Measurements from ENCODE around the gene NECTIN1.

The NECTIN1 gene

DNA sequence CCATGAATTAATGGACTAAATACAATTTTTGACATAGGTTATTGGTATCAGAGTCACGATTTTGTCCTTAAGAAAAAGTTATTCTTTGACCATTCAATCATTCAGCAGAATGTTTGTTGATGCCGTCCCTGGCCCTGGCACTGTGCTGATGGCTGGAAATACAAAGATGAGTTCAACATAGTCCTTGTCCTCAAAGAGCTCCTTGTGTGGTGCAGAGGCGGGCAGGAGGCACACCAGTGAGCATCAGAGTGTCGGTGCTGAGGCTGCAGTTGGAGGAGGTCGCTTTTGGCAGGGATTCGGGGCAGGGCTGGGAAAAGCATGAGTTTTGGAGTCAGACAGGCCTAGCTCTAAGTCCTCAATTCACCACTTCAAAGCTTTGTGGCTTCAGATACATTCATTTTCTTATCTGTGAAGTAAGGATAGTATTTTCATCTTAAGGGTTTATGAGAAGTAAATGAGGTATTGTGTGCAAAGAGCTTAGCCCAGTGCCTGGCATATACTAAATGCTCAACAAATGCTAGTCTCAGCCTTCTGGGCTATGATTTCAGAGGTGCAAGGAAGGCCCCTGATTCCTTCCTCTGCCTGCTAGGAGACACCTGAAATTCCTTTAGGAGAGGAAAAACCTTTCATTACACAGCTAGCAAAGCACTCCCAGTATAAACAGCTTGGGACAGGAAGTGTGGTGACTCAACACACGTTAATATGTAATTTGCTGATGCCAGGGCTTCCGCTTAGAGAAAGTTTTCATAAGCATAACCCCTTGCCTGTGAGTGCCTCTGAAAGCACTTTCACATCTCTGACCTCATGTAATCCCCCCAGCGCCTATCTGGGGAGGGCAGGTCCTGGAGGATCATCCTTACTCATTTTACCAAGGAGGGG lies 113.8 kb downstream of the NECTIN1 start:
- Histone ChIP-seq H3K4me1 (ENCODE audit: control insufficient read depth, insufficient read depth, low read length) (peaks cover 4% of the 10 kb centered on the region), H3K9ac (ENCODE audit: low read length in 2 of 2) (no peak overlapping the region), H3K27me3 (ENCODE audit: control insufficient read depth in 1 of 2, insufficient read depth in 2 of 2, low read length in 2 of 2) (peaks cover 0 to 2% of the 10 kb centered on the region in 2 donors), H3K4me3 (ENCODE audit: low read length in 2 of 2) (no peak overlapping the region), H3K9me3 (ENCODE audit: control insufficient read depth in 2 of 2, low read length in 2 of 2) (no peaks in the 10 kb centered on the region), H3K27ac (ENCODE audit: low read length) (no peak overlapping the region), H3K36me3 (ENCODE audit: control insufficient read depth in 2 of 2, insufficient read depth in 2 of 2, low read length in 2 of 2) (no peaks in the 10 kb centered on the region)

DNA sequence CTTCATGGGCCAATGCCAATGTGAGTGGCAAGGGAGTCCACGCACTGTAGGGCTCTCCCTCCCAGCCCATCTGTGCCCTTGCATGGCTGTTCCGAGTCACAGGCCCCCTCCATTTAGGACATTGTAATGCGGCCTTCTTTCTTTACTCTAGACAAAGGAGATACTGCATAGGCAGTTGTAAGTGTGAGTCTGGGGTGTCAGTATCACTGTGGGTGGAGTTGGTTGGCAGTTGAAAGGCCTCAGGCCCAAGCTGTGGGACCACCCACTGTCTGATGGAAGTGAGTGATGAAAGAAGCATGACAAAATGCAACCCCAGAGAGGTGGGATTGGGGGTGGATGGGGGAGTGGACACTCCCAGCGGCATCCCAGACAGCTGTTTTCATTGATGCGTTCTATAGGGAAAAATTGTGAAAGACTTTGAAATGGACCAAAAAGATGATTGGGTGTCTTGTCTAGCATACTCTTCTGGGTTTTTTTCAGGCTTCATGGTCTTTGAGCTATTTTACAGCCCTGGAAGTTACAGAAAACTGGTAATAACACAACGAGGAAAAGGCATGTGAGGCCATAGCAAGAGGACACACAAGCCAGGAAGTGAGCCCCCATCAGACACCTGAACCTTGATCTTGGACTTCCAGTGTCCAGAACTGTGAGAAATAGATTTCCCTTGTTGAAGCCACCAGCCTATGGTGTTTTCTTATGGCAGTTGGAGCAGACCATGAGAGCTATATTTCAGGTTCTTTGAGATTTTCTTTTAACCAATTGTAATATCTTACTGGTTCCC lies 114.6 kb downstream of the NECTIN1 start:
- Histone ChIP-seq H3K27ac (ENCODE audit: low read length) (no peak overlapping the region), H3K36me3 (ENCODE audit: control insufficient read depth in 2 of 2, insufficient read depth in 2 of 2, low read length in 2 of 2) (no peaks in the 10 kb centered on the region), H3K9me3 (ENCODE audit: control insufficient read depth in 2 of 2, low read length in 2 of 2) (no peaks in the 10 kb centered on the region), H3K4me3 (ENCODE audit: low read length in 2 of 2) (no peak overlapping the region), H3K4me1 (ENCODE audit: control insufficient read depth, insufficient read depth, low read length) (peaks cover 4% of the 10 kb centered on the region), H3K9ac (ENCODE audit: low read length in 2 of 2) (no peak overlapping the region), H3K27me3 (ENCODE audit: control insufficient read depth in 1 of 2, insufficient read depth in 2 of 2, low read length in 2 of 2) (peaks cover 0 to 2% of the 10 kb centered on the region in 2 donors)

DNA sequence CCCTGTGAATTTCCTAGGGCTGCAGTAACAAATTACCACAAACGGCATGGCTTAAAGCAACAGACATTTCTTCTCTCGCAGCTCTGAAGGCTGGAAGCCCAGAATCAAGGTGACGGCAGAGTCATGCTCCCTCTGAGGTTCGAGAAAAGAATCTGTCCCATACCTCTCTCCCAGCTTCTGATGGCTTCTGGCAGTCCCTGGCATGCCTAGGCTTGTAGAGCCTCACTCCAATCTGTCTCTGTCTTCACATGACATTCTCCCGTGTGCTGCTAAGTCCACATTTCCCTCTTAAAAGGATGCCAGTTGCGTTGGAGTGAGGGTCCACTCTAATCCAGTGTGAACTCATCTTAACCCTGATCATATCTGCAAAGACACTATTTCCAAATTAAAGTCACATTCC lies 116.2 kb downstream of the NECTIN1 start:
- H3K9ac ChIP-seq (ENCODE audit: low read length in 2 of 2), result no peak overlapping the region
- no peak overlapping the region for H3K27ac ChIP-seq (ENCODE audit: low read length)
- peaks cover 0 to 2% of the 10 kb centered on the region in 2 donors for H3K27me3 ChIP-seq (ENCODE audit: control insufficient read depth in 1 of 2, insufficient read depth in 2 of 2, low read length in 2 of 2)
- no peaks in the 10 kb centered on the region for H3K36me3 ChIP-seq (ENCODE audit: control insufficient read depth in 2 of 2, insufficient read depth in 2 of 2, low read length in 2 of 2)
- no peak overlapping the region for H3K4me3 ChIP-seq (ENCODE audit: low read length in 2 of 2)
- H3K4me1 ChIP-seq (ENCODE audit: control insufficient read depth, insufficient read depth, low read length), result peaks cover 4% of the 10 kb centered on the region
- H3K9me3 ChIP-seq (ENCODE audit: control insufficient read depth in 2 of 2, low read length in 2 of 2), result no peaks in the 10 kb centered on the region

DNA sequence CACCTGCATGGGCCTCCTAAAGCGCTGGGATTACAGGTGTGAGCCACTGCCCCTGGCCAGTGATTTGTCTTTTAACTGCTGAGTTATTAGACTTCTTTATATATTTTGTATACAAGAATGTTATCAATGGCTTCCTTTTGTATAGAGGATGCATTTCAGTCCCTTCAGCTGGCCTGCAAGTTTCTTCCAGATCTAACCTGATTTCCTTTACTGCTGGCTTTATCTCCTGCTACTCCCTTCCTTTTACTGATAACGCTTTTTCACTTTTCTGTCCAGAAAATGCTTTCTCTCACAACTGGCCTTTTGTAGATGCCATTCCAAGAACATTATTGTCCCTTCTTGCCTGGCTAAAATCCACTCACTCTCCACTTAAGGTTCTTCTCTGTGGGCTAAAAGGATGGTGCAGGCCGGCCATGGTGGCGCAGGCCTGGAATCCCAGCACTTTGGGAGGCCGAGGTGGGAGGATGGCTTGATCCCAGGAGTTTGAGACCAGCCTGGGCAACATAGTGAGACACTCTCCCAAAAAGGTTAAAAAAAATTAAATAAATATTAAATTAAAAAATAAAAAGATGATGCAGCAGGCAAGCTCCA lies 118.1 kb downstream of the NECTIN1 start:
- H3K27ac ChIP-seq (ENCODE audit: low read length), result no peak overlapping the region
- peaks cover 0 to 2% of the 10 kb centered on the region in 2 donors for H3K27me3 ChIP-seq (ENCODE audit: control insufficient read depth in 1 of 2, insufficient read depth in 2 of 2, low read length in 2 of 2)
- H3K9me3 ChIP-seq (ENCODE audit: control insufficient read depth in 2 of 2, low read length in 2 of 2), result no peaks in the 10 kb centered on the region
- H3K4me1 ChIP-seq (ENCODE audit: control insufficient read depth, insufficient read depth, low read length), result peaks cover 4% of the 10 kb centered on the region
- H3K4me3 ChIP-seq (ENCODE audit: low read length in 2 of 2), result no peak overlapping the region
- H3K36me3 ChIP-seq (ENCODE audit: control insufficient read depth in 2 of 2, insufficient read depth in 2 of 2, low read length in 2 of 2), result no peaks in the 10 kb centered on the region
- no peak overlapping the region for H3K9ac ChIP-seq (ENCODE audit: low read length in 2 of 2)

DNA sequence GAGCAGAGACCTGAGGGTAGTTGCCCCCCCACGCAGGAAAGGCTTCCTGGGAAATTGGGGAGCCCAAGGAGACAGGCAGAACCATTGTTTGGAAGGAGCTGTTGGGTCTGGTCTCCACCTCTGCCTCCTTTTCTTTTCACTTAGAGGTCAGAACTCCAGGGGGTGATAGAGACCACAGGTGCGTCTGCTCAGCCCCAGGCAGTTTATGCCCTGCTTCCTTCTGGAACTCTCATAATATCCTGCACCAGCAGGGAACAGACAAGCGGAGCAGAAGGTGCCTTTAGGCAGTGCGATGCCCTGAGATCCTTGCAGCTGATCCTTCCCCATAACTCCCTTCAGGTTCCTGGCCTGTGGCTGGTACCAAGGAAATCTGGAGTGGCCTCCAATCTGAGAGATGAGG lies 120.2 kb downstream of the NECTIN1 start:
- no peak overlapping the region for H3K4me3 ChIP-seq (ENCODE audit: low read length in 2 of 2)
- no peak overlapping the region for H3K9ac ChIP-seq (ENCODE audit: low read length in 2 of 2)
- H3K36me3 ChIP-seq (ENCODE audit: control insufficient read depth in 2 of 2, insufficient read depth in 2 of 2, low read length in 2 of 2), result no peaks in the 10 kb centered on the region
- H3K27me3 ChIP-seq (ENCODE audit: control insufficient read depth in 1 of 2, insufficient read depth in 2 of 2, low read length in 2 of 2), result peaks cover 0 to 2% of the 10 kb centered on the region in 2 donors
- H3K4me1 ChIP-seq (ENCODE audit: control insufficient read depth, insufficient read depth, low read length), result no peaks in the 10 kb centered on the region
- H3K9me3 ChIP-seq (ENCODE audit: control insufficient read depth in 2 of 2, low read length in 2 of 2), result no peaks in the 10 kb centered on the region
- H3K27ac ChIP-seq (ENCODE audit: low read length), result no peak overlapping the region

DNA sequence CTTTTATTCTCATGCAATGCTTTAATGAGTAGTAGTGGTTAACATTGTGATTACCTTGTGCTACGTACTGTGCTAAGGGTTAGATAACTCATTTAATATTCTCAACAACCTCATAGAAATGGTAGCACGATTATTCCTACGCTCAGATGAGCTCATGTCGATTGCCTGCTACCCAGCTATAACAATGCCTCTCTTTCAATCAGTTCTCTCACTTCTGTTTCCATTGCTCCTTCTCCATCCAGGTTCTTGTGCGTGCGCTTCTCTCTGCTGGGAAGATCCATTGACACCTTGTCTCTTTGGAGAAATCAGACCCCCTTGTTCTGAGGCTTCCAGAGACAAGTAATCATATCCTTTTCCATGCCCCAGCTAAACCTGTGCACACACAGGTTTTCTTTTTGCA lies 120.8 kb downstream of the NECTIN1 start:
- H3K9me3 ChIP-seq (ENCODE audit: control insufficient read depth in 2 of 2, low read length in 2 of 2), result no peaks in the 10 kb centered on the region
- no peak overlapping the region for H3K27ac ChIP-seq (ENCODE audit: low read length)
- H3K36me3 ChIP-seq (ENCODE audit: control insufficient read depth in 2 of 2, insufficient read depth in 2 of 2, low read length in 2 of 2), result no peaks in the 10 kb centered on the region
- H3K4me1 ChIP-seq (ENCODE audit: control insufficient read depth, insufficient read depth, low read length), result no peaks in the 10 kb centered on the region
- no peak overlapping the region for H3K4me3 ChIP-seq (ENCODE audit: low read length in 2 of 2)
- H3K27me3 ChIP-seq (ENCODE audit: control insufficient read depth in 1 of 2, insufficient read depth in 2 of 2, low read length in 2 of 2), result peaks cover under 1 to 4% of the 10 kb centered on the region in 2 donors
- H3K9ac ChIP-seq (ENCODE audit: low read length in 2 of 2), result no peak overlapping the region

DNA sequence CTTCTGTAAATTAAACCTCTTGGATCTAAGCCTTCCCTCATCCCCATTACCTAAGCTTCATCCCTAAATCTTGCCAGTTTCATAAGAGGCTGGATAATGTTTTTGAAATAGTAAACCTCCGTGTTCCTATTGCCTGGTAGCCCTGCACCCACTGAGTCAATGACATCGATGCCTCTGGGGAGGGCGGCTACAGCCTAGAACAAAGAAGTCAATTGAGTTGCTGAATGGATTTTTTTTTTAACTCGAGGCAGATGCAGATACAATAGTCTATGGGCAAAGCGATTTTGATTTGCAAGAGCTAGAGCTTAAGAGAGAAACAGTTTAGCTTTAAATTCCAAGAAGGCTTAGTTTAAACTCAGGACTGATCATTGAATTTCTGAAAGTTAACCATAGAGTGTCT lies 121.3 kb downstream of the NECTIN1 start:
- Histone ChIP-seq H3K27me3 (ENCODE audit: control insufficient read depth in 1 of 2, insufficient read depth in 2 of 2, low read length in 2 of 2) (peaks cover 3 to 5% of the 10 kb centered on the region in 2 donors), H3K9me3 (ENCODE audit: control insufficient read depth in 2 of 2, low read length in 2 of 2) (no peaks in the 10 kb centered on the region), H3K27ac (ENCODE audit: low read length) (no peak overlapping the region), H3K36me3 (ENCODE audit: control insufficient read depth in 2 of 2, insufficient read depth in 2 of 2, low read length in 2 of 2) (no peaks in the 10 kb centered on the region), H3K9ac (ENCODE audit: low read length in 2 of 2) (no peak overlapping the region), H3K4me1 (ENCODE audit: control insufficient read depth, insufficient read depth, low read length) (no peaks in the 10 kb centered on the region), H3K4me3 (ENCODE audit: low read length in 2 of 2) (no peak overlapping the region)

DNA sequence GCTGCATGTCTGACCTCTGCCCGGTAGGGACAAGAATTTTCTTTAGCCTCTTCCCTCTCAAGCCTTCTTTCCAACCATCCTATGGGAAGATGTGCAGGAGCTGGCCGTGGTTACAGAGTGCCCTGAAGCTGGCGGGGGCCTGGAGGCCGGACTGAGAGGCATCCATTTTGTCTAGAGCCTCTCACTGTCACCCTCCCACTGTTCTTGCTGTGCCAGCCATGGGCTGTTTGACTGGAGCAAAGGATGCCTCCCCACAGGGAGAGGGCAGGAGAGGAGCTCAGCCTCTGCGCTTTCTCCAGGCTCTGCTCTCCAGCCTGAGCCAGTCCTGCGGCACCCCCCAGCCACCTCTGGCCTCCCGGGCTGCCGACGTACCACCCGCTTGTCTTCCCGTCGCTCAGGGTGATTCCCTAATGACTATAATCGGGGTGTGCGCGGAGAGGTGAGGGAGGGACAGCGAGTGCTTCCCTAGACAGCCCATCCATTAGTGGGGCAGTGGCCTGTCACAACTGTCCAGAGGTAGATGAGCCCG lies 123.8 kb downstream of the NECTIN1 start:
- Histone ChIP-seq H3K27ac (ENCODE audit: low read length) (no peak overlapping the region), H3K4me3 (ENCODE audit: low read length in 2 of 2) (no peak overlapping the region), H3K9ac (ENCODE audit: low read length in 2 of 2) (no peak overlapping the region), H3K9me3 (ENCODE audit: control insufficient read depth in 2 of 2, low read length in 2 of 2) (no peaks in the 10 kb centered on the region), H3K36me3 (ENCODE audit: control insufficient read depth in 2 of 2, insufficient read depth in 2 of 2, low read length in 2 of 2) (no peaks in the 10 kb centered on the region), H3K27me3 (ENCODE audit: control insufficient read depth in 1 of 2, insufficient read depth in 2 of 2, low read length in 2 of 2) (peaks cover 3 to 5% of the 10 kb centered on the region in 2 donors), H3K4me1 (ENCODE audit: control insufficient read depth, insufficient read depth, low read length) (no peaks in the 10 kb centered on the region)

DNA sequence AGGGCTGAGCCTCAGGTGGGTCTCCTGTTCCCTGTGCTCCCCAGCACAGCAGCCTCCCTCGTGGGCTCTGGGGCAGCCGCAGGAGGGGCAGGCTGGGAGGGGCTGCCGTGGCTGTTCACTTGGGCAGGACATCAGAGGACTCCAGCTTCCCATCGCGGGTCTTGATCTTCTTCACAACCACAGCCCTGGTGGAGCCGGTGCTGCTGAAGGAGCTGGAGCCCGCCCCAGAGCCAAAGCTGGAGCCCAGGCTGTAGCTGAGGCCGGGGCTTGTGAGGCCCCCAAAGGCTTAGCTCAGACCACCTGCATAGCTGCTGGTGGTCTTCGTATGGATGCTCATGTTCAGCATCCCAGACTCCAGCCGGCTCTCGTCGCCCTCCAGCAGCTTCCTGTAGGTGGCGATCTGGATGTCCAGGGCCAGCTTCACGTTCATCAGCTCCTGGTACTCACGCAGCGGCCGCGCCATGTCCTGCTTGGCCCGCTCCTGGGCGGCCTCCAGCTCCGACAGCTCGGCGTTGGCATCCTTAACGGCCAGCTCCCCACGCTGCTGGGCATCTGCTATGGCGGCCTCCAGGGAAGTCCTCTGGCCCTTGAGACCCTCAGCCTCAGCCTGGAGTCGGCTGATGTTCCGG lies 126.1 kb downstream of the NECTIN1 start:
- no peak overlapping the region for H3K4me3 ChIP-seq (ENCODE audit: low read length in 2 of 2)
- H3K27ac ChIP-seq (ENCODE audit: low read length), result no peak overlapping the region
- H3K27me3 ChIP-seq (ENCODE audit: control insufficient read depth in 1 of 2, insufficient read depth in 2 of 2, low read length in 2 of 2), result peaks cover 3% of the 10 kb centered on the region in 2 donors
- no peaks in the 10 kb centered on the region for H3K36me3 ChIP-seq (ENCODE audit: control insufficient read depth in 2 of 2, insufficient read depth in 2 of 2, low read length in 2 of 2)
- no peak overlapping the region for H3K9ac ChIP-seq (ENCODE audit: low read length in 2 of 2)
- H3K9me3 ChIP-seq (ENCODE audit: control insufficient read depth in 2 of 2, low read length in 2 of 2), result no peaks in the 10 kb centered on the region
- no peaks in the 10 kb centered on the region for H3K4me1 ChIP-seq (ENCODE audit: control insufficient read depth, insufficient read depth, low read length)

DNA sequence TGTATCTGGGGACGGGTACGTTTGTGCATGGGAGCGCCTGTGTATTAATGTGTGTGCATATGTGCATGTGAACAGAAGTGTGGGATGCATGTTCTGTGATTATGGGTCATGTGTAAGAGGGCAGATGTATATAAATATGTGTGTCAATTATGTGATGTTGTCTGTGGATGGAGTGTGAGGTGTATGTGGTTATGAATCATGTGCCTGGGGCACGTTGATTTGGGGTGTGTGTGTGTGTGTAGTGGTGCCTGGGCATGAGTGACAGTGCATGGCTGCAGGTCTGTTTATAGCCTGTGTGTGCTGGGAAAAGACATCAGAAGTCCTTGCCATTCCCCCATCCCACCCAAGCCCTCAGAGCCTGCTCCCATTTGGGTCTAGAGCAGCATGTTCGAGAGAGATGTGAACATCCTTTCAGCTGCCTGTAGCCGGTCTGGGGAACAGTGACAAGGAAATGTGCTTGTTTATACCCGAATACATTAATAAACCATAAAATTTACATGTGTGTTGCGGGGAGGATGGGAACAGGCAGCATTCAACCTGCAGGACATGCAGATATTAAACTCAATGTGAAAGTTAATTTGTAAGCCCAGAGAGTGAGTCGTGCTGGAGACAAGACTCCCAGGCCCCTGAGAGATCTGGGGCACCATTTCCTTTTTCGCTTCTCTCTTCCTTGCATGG lies 129.0 kb downstream of the NECTIN1 start:
- Histone ChIP-seq H3K4me3 (ENCODE audit: low read length in 2 of 2) (no peak overlapping the region), H3K27me3 (ENCODE audit: control insufficient read depth in 1 of 2, insufficient read depth in 2 of 2, low read length in 2 of 2) (peaks cover 3% of the 10 kb centered on the region in 2 donors), H3K9ac (ENCODE audit: low read length in 2 of 2) (no peak overlapping the region), H3K9me3 (ENCODE audit: control insufficient read depth in 2 of 2, low read length in 2 of 2) (no peaks in the 10 kb centered on the region), H3K4me1 (ENCODE audit: control insufficient read depth, insufficient read depth, low read length) (no peaks in the 10 kb centered on the region), H3K36me3 (ENCODE audit: control insufficient read depth in 2 of 2, insufficient read depth in 2 of 2, low read length in 2 of 2) (no peaks in the 10 kb centered on the region), H3K27ac (ENCODE audit: low read length) (no peak overlapping the region)

Data from stomach smooth muscle (tissue), 2 donors.